ENCODE data around the gene PCNX2. TPM values are rescaled to one million over a fixed set of nuclear protein-coding genes. Genes with fewer than 3 reads are reported as not detected.

The PCNX2 gene
- total RNA-seq, 1 donor from 2014 or later, result 0.20 TPM

- peak in 1 of 2 donors; percentile 53 for DNase-seq (ENCODE audit: low read depth in 2 of 2)
Measured at GRCh38 chr1:232943679-232944252, 351.8 kb downstream of the PCNX2 start.

GRCh38 chr1:232942413-232943294 lies 352.9 kb downstream of the PCNX2 start:
- no peak for DNase-seq (ENCODE audit: low read depth in 2 of 2)

- DNase-seq (ENCODE audit: low read depth in 2 of 2), result no peak
Measured at GRCh38 chr1:232940262-232940661, 355.3 kb downstream of the PCNX2 start.

GRCh38 chr1:232939748-232940147 lies 355.8 kb downstream of the PCNX2 start:
- no peak for DNase-seq (ENCODE audit: low read depth in 2 of 2)

- DNase-seq (ENCODE audit: low read depth in 2 of 2), result no peak
Measured at GRCh38 chr1:232938926-232939325, 356.6 kb downstream of the PCNX2 start.

GRCh38 chr1:232937741-232938375 lies 357.7 kb downstream of the PCNX2 start:
- DNase-seq (ENCODE audit: low read depth in 2 of 2), result no peak

DNA sequence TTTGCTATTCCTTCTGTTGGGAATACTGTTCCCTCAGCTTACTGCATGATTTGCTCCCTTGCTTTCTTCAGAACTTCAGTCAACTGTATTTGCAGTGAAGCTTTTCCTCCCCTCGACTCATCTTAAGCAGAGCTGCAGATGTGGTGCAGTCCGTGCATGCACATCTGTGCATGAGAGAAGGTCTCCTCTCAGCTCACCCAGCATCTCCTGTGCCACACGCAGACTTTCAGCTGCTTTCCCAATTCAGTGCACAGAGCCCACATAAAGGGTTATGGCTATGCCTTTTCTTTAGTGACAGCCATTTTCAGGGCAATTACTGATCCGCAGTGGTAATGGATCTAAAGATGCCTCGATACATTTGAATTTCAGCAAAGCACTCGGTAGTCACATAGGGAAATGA lies 358.6 kb downstream of the PCNX2 start:
- no peak for DNase-seq (ENCODE audit: low read depth in 2 of 2)

Other genes starting within 250 kb of the PCNX2 start
- 0.44 and 0.79 TPM in 2 replicates for gene MAP3K21, start 32.0 kb upstream of the PCNX2 start, total RNA-seq

Measured in lung microvascular endothelial cell (primary cell).